Adipose tissue (tissue), 3 donors: ENCODE data around the gene TSPAN18. TPM values are rescaled to one million over a fixed set of nuclear protein-coding genes. Genes with fewer than 3 reads are reported as not detected.

Experiments used
- H3K27ac ChIP-seq: one replicate; pipeline ENCODE4 v1.5.1; 2013; ENCODE audit warnings: low read depth, low read length
- WGBS, 3 donors: extraction: QIAGEN DNeasy Blood & Tissue Kit; methylation state at CpG; one replicate each; pipeline ENCODE4 v1.1.7; 2013; 5-methylcytosine and 5-hydroxymethylcytosine counted together
- polyA plus RNA-seq, 3 donors: library from polyadenylated mRNA; stranded (reverse); fragments of 200-250 nt; gene quantifications; one replicate each; pipeline ENCODE4 v1.2.3, GENCODE V29; 2013
- donor health status: healthy with polysubstance abuse.
- donor health status: Bipolar disorder and iron deficiency.
- donor health status: healthy.

Gene TSPAN18
- polyA plus RNA-seq, 3 donors: 1.6 to 15.6 (median 14.4) TPM

DNA sequence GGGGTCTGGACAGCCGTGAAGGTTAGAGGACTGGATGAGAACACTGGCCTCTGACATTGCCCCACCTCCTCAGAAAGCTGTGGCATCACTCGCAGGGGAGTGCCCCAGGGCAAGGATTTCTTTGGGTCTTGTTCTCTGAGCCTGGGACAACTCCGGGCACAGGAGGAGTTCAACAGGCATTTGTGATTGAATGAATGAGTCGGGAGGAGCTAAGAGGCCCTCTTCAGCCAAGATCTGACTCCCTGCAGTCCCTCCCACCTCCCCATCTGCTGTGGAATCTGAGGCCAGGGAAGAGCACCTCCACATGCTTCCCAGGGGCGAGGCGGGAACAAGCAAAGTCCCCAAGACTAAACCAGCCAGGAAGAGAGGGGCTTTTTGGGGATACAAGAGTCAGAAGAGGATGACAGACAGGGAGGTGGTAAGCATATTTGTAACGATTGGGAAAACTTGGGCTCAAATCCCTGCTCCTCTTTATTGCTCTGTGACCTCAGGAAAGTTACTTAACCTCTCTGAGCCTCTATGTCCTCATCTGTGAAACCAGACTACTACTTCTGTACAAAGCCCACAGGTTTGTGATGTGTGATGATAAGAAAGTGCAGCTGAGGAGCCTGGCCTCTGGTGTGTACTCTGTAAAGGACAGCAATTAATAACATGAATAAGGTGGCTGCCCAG is 217.6 kb downstream of the TSPAN18 start:
- WGBS, 3 donors: 75 to 81% (median 76%) methylated on average over 7 of the region's 7 CpGs

DNA sequence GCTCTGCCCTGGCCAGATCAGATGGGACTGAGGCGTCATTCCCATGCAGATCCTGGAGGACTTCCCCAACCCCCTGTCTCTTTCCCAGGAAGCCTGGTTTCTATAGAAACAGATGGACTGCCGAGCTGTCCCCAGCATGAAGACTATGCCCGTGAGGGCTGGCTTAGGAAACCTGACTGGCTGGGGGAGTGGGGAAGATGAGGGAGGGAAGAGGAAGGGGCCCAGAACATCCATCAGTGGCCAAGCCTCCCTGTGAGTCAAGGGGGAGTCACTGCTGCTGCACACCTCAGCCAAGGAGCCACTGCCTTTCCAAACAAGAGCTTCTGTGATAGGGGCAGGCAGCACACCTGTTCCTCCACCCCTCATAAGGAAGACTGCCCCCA is 218.1 kb downstream of the TSPAN18 start:
- H3K27ac ChIP-seq: no peak overlapping the region
- WGBS, 3 donors: 32 to 46% (median 43%) methylated on average over 3 of the region's 3 CpGs

More for the DNA sequence above, 217.6 kb downstream of the TSPAN18 start:
- H3K27ac ChIP-seq: no peak overlapping the region

- WGBS, 3 donors: 48 to 58% (median 52%) methylated on average over 11 of the region's 11 CpGs
- H3K27ac ChIP-seq: no peak overlapping the region
Observed at GRCh38 chr11:44945666-44946065, 218.9 kb downstream of the TSPAN18 start.

DNA sequence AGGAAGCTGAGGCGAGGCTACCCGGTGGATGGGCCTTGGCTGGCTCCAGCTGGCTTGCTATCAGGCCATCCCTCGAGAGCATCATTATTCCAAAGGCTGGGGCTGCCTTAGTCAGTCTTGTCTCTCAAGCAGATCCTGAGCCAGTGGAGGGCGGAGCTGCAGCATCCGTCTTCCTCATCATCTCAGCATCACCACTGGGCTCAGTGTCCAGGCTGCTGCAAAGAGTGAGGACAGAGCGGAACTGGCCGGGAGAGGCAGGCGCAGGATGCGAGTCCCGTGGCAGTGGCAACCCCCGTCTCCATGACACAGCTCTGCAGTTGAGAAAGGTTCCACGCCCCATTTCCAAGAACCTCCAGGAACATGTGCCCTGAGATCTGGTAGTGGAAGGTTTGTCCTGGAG is 219.5 kb downstream of the TSPAN18 start:
- WGBS, 3 donors: 52 to 82% (median 60%) methylated on average over 12 of the region's 12 CpGs
- H3K27ac ChIP-seq: no peak overlapping the region

- no peak overlapping the region for H3K27ac ChIP-seq
- 47 to 53% (median 50%) methylated on average over 8 to 9 of the region's 9 CpGs for whole genome bisulfite sequencing, 3 donors
Observed at GRCh38 chr11:44947114-44947513, 220.4 kb downstream of the TSPAN18 start.

- H3K27ac ChIP-seq: no peak overlapping the region
- 83 to 93% (median 86%) methylated on average over 3 of the region's 3 CpGs for WGBS, 3 donors
Observed at GRCh38 chr11:44948155-44948554, 221.4 kb downstream of the TSPAN18 start.

GRCh38 chr11:44949160-44950030 is 222.6 kb downstream of the TSPAN18 start:
- no peak overlapping the region for H3K27ac ChIP-seq
- 2 to 3% (median 3%) methylated on average over 31 to 57 of the region's 57 CpGs for WGBS, 3 donors

DNA sequence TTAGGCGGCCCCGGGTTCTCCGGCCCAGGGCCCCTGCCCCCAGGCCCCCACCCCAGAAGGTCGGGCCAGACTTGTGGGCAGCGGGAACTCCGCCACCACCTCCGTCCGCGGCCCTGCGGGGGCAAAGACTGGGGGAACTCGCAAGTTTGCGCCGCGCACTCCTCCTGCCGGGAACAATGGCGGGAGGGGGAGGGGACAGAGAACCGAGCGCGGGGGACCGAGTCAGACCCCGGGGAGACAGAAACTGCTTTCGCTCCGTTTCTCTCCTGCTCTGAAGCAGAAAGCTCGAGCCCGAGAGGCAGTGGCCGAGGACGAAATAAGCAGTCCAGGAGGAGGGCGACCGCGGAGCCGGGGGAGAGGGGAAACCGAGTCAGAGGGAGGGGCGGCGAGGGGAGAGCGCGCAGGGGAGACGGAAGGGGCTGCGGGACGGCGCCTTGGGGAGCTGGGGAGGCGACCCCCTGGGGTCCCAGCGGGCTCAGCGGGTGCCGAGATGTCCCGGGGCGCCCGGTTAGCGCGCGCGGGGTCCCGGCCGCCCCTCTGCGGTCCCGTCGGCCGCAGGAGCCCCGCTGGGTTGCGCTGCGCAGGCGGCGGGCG is 223.4 kb downstream of the TSPAN18 start:
- peak overlapping the region; percentile 17 for H3K27ac ChIP-seq

DNA sequence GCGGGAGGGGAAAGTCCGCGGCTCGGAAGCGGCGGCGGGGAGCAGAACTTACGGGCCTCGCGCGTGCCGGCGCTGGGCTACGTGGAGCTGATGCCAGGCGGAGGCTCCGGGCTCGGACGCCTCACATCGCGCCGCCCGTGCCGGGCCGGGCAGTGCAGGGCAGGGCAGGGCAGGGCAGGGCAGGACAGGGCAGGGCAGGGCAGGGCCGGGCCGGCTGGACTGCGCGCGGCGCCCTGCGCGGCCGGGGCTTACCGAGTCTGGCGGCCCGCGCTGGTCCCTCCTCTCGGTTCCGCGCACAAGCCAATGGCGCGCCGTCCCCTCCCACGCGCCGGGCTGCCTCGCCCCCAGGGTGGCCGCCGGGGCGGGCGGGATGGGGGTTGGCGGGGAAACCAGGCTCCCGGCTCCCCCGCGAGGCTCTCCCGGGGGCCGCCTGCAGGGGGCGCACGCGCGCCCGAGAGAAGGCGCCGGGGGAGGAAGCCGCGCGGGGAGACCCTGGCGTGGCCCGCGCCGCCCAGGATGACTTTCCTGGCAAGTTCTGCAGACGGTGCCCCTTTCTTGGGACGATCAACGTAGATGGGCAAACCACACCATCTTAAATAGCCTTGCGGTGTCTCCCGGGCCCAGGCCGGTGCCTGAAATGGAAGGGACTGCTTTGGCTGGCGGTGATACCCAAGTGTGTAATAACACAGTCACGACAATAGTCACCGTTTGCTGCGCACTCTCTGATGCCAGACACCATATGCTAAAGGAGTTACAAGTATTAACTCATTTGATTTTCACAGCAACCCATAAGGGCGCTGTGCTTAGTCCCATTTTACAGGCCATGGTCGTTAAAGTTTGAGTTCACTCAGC is 224.1 kb downstream of the TSPAN18 start, which contains the start of gene TP53I11:
Gene TP53I11, minus strand, starts transcription at position 259 of the 852 bp plus-strand sequence. CDS start 12,548 bp downstream, outside the sequence.
- WGBS, 3 donors: 8 to 14% (median 11%) methylated on average over 52 to 83 of the region's 83 CpGs
- peak within 1 kb of the TSS; percentile 17 for H3K27ac ChIP-seq

More for the DNA sequence above, 223.4 kb downstream of the TSPAN18 start:
- WGBS, 3 donors: 0 to 1% (median 1%) methylated on average over 33 to 63 of the region's 63 CpGs

GRCh38 chr11:44952082-44952481 is 225.3 kb downstream of the TSPAN18 start:
- H3K27ac ChIP-seq: no peak overlapping the region
- WGBS, 3 donors: 40 to 87% (median 51%) methylated on average over 2 of the region's 2 CpGs

DNA sequence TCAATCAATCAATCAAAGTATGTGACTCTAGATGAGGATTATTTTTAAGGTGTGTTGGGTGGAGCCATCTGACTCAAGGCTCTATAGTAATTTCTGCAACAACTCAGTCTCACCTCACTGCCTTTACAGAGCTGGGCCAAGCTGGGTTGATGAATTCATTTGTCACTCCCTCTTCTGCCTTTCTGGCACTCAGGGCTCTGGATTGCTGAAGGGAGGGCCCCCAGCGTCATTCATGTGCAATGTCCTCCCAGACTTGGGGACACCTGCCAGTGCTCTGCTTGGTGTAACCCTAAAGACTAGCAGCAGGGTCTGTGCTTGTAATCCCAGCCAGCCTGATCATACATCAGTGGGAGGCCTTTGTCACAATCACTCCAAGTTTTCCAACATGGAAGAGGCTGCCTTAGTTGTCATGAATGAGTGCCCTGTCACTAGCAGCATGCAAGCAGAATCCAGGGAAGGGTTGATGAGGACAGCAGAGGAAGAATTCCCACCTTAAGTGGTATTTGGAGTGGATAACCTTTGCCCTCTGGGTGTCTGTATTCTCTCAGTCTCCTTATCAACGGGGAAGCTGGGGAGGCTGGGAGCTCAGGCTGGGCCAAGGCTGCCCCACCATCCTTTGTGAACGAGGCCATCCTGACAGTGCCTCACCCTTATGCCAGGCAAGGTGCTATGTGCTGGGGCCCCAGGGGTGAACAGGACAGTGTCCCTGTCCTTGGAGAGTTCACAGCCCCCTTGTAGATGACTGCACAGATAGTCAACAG is 225.9 kb downstream of the TSPAN18 start:
- WGBS, 3 donors: 69 to 86% (median 75%) methylated on average over 3 of the region's 3 CpGs
- H3K27ac ChIP-seq: no peak overlapping the region

DNA sequence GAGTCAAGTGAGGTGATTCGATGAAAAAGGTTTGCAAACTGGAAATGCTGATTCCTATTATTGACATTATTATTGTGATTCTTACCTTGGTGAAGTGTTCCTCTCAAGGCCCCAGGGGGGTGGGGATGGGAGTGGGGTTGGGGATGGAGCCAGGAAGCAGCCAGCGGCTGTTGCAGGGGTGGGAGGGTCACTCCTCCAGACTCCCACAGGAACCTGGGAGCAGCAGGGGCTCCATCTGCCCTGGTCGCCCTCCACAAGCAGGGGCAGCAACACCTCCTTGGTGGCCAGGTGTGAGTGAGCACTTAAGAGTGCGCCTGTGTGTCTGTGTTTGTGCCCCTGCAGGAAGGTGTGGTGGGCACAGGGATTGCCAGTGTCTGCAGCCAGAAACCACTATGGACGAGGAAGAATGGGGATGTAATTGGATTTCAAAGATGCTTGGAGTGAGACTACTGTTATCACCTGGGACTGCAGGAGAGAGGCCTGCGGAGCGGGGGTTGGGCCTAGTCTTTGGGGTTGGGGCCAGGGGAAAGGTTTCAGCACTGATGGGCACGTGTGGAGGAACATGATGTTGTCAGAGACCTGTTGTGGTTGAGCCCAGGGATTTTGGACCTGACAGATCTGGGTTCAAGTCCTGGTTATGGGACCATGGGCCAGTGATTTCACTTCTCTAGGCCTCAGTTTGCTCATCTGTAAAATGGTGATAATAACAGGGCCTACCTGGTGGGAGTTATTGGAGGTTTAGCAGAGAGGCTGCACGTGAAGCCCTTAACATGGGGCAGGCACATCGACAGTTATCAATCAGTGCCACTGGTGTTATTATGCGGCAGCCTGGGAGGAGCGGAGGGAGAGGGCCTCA is 227.5 kb downstream of the TSPAN18 start:
- H3K27ac ChIP-seq: no peak overlapping the region
- 63 to 85% (median 72%) methylated on average over 12 of the region's 12 CpGs for WGBS, 3 donors

- 52 to 76% (median 53%) methylated on average over 5 of the region's 5 CpGs for WGBS, 3 donors
- H3K27ac ChIP-seq: no peak overlapping the region
Observed at GRCh38 chr11:44955015-44955738, 228.4 kb downstream of the TSPAN18 start.

- 43 to 52% (median 47%) methylated on average over 31 to 35 of the region's 35 CpGs for WGBS, 3 donors
- no peak overlapping the region for H3K27ac ChIP-seq
Observed at GRCh38 chr11:44957040-44957515, 230.3 kb downstream of the TSPAN18 start.

- 61 to 82% (median 76%) methylated on average over 8 of the region's 8 CpGs for WGBS, 3 donors
- no peak overlapping the region for H3K27ac ChIP-seq
Observed at GRCh38 chr11:44957776-44958564, 231.2 kb downstream of the TSPAN18 start.
